HG02571 (cell line): ENCODE data around the gene PALD1.

Experiments
- ATAC-seq: cut with Tn5 transposase; IDR thresholded peaks from one replicate; pipeline ENCODE4 v1.9.1; 2021; ENCODE audit warnings: mild to moderate bottlenecking, moderate library complexity; ENCODE audit not compliant: unreplicated experiment

PALD1 gene

GRCh38 chr10:70587045-70587658 lies 108.6 kb downstream of the PALD1 start:
- peak; percentile 68 for ATAC-seq

GRCh38 chr10:70588255-70588654 lies 109.7 kb downstream of the PALD1 start:
- no peak for ATAC-seq

- no peak for ATAC-seq
Observed at GRCh38 chr10:70588859-70589570, 110.4 kb downstream of the PALD1 start.

- ATAC-seq: no peak
Observed at GRCh38 chr10:70589762-70590654, 111.4 kb downstream of the PALD1 start.

GRCh38 chr10:70590655-70591416 lies 112.3 kb downstream of the PALD1 start:
- ATAC-seq: no peak

GRCh38 chr10:70592186-70592735 lies 113.7 kb downstream of the PALD1 start:
- ATAC-seq: no peak

GRCh38 chr10:70592746-70593512 lies 114.4 kb downstream of the PALD1 start:
- no peak for ATAC-seq

- no peak for ATAC-seq
Observed at GRCh38 chr10:70593513-70593890, 114.9 kb downstream of the PALD1 start.

- ATAC-seq: no peak
Observed at GRCh38 chr10:70594161-70594560, 115.6 kb downstream of the PALD1 start.

GRCh38 chr10:70595566-70596016 lies 117.0 kb downstream of the PALD1 start:
- ATAC-seq: no peak

- no peak for ATAC-seq
Observed at GRCh38 chr10:70596110-70596798, 117.7 kb downstream of the PALD1 start.

- no peak for ATAC-seq
Observed at GRCh38 chr10:70596860-70597809, 118.6 kb downstream of the PALD1 start.

GRCh38 chr10:70597856-70598815 lies 119.6 kb downstream of the PALD1 start:
- no peak for ATAC-seq

GRCh38 chr10:70598857-70599295 lies 120.3 kb downstream of the PALD1 start:
- no peak for ATAC-seq

- ATAC-seq: no peak
Observed at GRCh38 chr10:70599319-70599718, 120.8 kb downstream of the PALD1 start.

GRCh38 chr10:70599791-70600190 lies 121.2 kb downstream of the PALD1 start:
- no peak for ATAC-seq
